Measurements from ENCODE around the gene URB1. TPM values are rescaled to one million over a fixed set of nuclear protein-coding genes. Genes with fewer than 3 reads are reported as not detected.

Gene URB1
- total RNA-seq, 1 experiment from 2014 or later = 18.1 TPM

- Histone ChIP-seq H3K36me3 (ENCODE audit: control insufficient read depth, insufficient read depth, low read length) (no peaks in the 10 kb centered on the region; the same call in 1 of the 2 replicates), H3K4me1 (ENCODE audit: control insufficient read depth, insufficient read depth, low read length) (no peaks in the 10 kb centered on the region), H3K4me3 (ENCODE audit: low read depth in 2 of 2, low read length in 2 of 2) (no peak overlapping the region), H3K27me3 (ENCODE audit: control insufficient read depth, insufficient read depth, low read length) (no peaks in the 10 kb centered on the region), H3K27ac (ENCODE audit: low read length) (no peak overlapping the region), H3K9me3 (ENCODE audit: control insufficient read depth, insufficient read depth, low read depth, low read length) (no peaks in the 10 kb centered on the region)
- CTCF ChIA-PET = no interaction called here
- in situ Hi-C loops (cut with HindIII; ENCODE audit: low pct_unique_long_range_greater_than_20kb, low sequenced_read_pairs) (no loop called here), intact Hi-C loops (cut with micrococcal nuclease; ENCODE audit: unreplicated experiment) (no loop called here)
- ATAC-seq = no peak
- POLR2A ChIA-PET = interaction anchor here (0.7 kb wide), 1 partner anchor 11 kb away, joined by 10 read pairs; no protein-coding TSS in a partner anchor
- no TSS peak for BruUV-seq (replicated peaks)
- no peak for DNase-seq (ENCODE audit: low read depth, low spot score)
- TF ChIP-seq POLR2AphosphoS5 (IDR thresholded peaks at IDR 0.05; ENCODE audit: low read depth, low read length) (no peak), CTCF (IDR thresholded peaks at IDR 0.05) (no peak), REST (IDR thresholded peaks at IDR 0.05; ENCODE audit: insufficient read depth in 1 of 2, low read depth in 2 of 2, low read length in 1 of 2) (no peak), SIN3A (IDR thresholded peaks at IDR 0.05; ENCODE audit: borderline replicate concordance, insufficient read depth, low read depth, low read length) (no peak), TCF7L2 (IDR thresholded peaks at IDR 0.05; ENCODE audit: low read depth, low read length) (no peak)
These were observed 89.4 kb downstream of the URB1 start for GRCh38 chr21:32303385-32303784.

- no peaks in the 10 kb centered on the region for H3K9me3 ChIP-seq (ENCODE audit: control insufficient read depth, insufficient read depth, low read depth, low read length)
- ATAC-seq = no peak
- no peaks in the 10 kb centered on the region for H3K27me3 ChIP-seq (ENCODE audit: control insufficient read depth, insufficient read depth, low read length)
- H3K4me1 ChIP-seq (ENCODE audit: control insufficient read depth, insufficient read depth, low read length) = no peaks in the 10 kb centered on the region
- DNase-seq (ENCODE audit: low read depth, low spot score) = no peak
- BruUV-seq (replicated peaks) = no TSS peak
- in situ Hi-C loops (cut with HindIII; ENCODE audit: low pct_unique_long_range_greater_than_20kb, low sequenced_read_pairs) (no loop called here), intact Hi-C loops (cut with micrococcal nuclease; ENCODE audit: unreplicated experiment) (no loop called here)
- POLR2A ChIA-PET = interaction anchor here (0.7 kb wide), 1 partner anchor 10 kb away, joined by 10 read pairs; no protein-coding TSS in a partner anchor
- H3K27ac ChIP-seq (ENCODE audit: low read length) = no peak overlapping the region
- no peaks in the 10 kb centered on the region; the same call in 1 of the 2 replicates for H3K36me3 ChIP-seq (ENCODE audit: control insufficient read depth, insufficient read depth, low read length)
- TF ChIP-seq CTCF (IDR thresholded peaks at IDR 0.05) (no peak), REST (IDR thresholded peaks at IDR 0.05; ENCODE audit: insufficient read depth in 1 of 2, low read depth in 2 of 2, low read length in 1 of 2) (no peak), POLR2AphosphoS5 (IDR thresholded peaks at IDR 0.05; ENCODE audit: low read depth, low read length) (no peak), TCF7L2 (IDR thresholded peaks at IDR 0.05; ENCODE audit: low read depth, low read length) (no peak), SIN3A (IDR thresholded peaks at IDR 0.05; ENCODE audit: borderline replicate concordance, insufficient read depth, low read depth, low read length) (no peak)
- CTCF ChIA-PET = no interaction called here
- H3K4me3 ChIP-seq (ENCODE audit: low read depth in 2 of 2, low read length in 2 of 2) = no peak overlapping the region
These were observed 90.3 kb downstream of the URB1 start for GRCh38 chr21:32302560-32302959.
